ENCODE results near the gene SATB1. TPM values are rescaled to one million over a fixed set of nuclear protein-coding genes. Genes with fewer than 3 reads are reported as not detected.

Gene SATB1
- polyA plus RNA-seq, 3 donors = 5.3 to 14.6 (median 13.8) TPM

DNA sequence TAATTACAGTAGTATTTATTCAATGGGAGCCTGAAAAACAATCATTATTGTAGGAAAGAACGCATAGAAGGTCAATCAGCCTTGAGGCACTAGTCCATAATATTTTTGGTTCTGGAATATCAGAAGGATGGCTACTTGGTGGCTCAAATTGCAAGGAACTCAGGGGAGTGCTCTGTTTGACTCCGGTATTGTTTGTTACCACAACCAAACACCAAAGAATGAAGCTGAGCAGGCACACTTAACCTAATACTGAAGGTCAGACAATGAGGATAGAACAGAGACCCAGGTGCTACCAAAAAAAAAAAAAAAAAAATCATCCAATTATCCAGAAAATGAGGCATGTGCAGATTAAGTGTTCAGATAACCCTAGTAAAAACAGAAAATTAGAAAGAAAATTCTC is 11.1 kb upstream of the SATB1 start:
- 81 to 89% (median 87%) methylated on average over 2 of the region's 2 CpGs for WGBS, 3 donors
- no peak overlapping the region for H3K27ac ChIP-seq (ENCODE audit: low read depth, low read length)

DNA sequence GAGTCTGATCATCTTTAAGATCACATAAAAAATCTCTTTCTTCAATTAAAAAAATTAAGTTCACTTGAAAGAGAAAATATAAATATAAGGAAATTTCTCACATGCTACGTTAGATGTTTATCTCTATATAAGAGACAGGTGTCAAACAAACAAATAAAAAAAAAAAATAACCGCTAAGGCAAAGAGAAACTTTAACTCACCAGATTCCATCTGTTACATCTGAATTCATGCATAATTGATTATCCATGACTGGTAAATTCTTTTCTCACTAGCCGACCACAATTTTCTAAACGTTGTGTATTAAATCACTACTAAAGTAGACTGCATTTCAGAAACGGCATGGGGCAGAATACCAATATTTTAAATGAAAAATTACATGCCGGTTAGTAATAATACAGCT is 9.6 kb upstream of the SATB1 start:
- WGBS, 3 donors = 78 to 87% (median 81%) methylated on average over 6 of the region's 6 CpGs
- no peak overlapping the region for H3K27ac ChIP-seq (ENCODE audit: low read depth, low read length)

DNA sequence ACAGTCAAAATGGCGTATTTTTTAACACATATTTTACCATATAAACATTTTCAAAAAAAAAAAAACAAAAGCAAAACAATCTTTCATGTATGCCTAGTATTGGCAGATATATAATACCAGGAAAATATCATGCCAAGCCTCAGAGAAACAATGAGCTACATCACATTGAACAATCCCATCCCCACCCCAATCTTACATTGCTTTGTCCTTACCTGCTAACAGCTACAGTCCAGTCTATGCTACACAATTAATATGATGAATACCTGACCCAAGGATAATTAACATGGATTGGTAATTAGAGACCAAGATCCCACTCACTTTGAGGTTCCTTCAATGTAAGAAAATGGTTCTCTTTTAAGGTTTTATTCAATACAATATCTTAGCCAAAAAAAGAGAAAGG is 7.6 kb upstream of the SATB1 start:
- no peak overlapping the region for H3K27ac ChIP-seq (ENCODE audit: low read depth, low read length)
- WGBS, 3 donors = 81 to 96% (median 83%) methylated on average over 1 of the region's 1 CpG

DNA sequence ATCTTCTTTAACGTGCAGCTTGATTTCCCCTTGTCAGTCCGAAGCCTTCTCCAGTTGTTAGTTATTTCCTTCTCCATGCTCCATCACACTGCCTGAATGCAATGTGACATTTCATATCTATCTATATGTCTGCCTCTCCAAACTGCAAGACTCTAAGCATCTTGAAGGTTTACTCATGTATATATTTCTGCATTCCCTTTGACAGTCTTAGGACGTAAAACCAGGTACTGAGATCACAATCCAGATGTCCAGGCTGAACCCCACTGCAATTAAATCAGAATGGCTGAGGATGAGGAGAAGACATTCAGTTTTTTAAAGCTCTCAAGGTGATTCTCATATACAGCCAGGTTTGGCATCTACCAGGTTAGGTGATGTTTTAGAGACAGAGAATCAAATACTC is 6.1 kb upstream of the SATB1 start:
- H3K27ac ChIP-seq (ENCODE audit: low read depth, low read length) = no peak overlapping the region
- WGBS, 3 donors = 64 to 74% (median 65%) methylated on average over 3 of the region's 3 CpGs

DNA sequence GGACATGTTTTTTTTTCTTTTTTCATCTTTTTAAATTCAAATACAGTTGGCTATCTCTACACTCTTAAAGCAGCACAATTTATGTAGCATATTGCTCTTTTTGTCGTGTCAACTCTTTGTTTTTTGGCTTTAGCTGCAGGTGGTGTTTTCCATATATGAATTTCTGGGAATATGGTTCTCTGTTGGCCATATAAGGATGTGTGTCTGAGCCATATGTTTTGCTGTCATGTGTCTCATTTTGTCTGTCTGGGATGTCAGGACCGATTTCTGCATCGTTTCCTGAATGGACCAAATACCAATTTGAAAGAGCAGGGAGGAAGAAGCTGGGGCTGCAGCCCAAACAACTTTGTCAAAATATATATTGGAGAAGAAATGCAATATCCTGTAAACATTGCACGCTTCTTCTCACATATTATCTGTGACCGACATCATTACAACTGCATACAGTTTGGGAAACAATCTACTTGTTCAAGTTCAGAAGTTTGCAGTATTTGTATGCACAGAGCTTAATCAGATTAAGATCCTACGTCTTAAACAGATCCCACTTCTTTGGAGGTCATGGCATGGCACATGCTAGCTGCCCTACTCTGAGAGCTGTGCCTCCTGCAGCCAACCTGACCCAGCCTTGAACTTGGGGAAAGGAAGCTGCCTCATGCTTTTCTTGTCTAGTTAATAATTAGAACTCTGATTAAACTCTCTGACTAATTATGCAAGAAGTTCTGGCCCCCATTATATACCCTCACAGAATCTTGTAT is 4.0 kb upstream of the SATB1 start:
- WGBS, 3 donors = 50 to 68% (median 55%) methylated on average over 6 of the region's 6 CpGs

DNA sequence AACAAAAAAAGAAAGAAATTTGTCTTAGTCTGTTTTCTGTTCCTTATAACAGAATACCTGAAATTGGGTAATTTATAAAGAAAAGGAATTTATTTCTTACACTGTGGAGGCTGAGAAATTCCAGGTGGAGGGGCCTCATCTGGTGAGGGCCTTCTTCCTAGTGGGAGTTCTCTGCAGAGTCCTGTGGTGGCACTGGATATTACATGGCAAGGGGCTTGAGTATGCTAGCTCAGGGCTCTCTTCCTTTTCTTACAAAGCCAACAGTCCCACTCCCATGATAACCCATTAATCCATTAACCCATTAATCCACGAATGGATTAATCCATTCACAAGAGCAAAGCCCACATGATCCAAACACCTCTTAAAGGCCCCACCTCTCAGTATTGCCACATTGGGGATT is 2.9 kb upstream of the SATB1 start:
- H3K27ac ChIP-seq (ENCODE audit: low read depth, low read length) = no peak overlapping the region
- 67 to 82% (median 68%) methylated on average over 1 of the region's 1 CpG for WGBS, 3 donors

More for the DNA sequence above, 4.0 kb upstream of the SATB1 start:
- H3K27ac ChIP-seq (ENCODE audit: low read depth, low read length) = no peak overlapping the region

DNA sequence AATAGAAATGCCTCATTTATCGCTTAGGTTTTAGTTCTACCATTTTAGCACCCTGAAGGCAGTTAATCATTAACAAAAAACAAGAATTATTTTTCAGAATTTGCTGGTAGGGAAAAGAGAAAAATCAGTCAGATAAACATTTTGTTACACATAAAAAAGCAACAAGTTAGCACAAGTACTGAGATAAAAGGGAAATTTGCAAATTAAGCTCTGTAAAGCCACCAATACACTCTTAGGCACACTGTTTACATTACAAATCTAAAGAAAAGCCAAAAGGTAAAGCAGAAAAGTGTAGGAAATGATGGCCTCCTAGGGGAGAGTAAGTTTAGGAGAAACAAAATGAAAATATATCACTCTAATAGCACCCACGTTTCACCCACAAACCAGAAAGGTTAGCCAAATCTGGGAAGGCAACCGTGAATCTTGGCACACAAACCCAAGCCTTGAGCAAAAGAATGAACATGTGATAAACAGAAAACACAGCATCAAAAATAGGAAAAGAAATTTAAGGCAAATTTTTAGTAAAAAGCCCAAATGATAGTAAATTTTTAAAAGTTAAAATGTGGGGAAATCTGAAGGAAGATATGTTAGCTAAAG is 1.6 kb upstream of the SATB1 start:
- WGBS, 3 donors = 17 to 51% (median 46%) methylated on average over 3 of the region's 3 CpGs
- H3K27ac ChIP-seq (ENCODE audit: low read depth, low read length) = no peak overlapping the region

DNA sequence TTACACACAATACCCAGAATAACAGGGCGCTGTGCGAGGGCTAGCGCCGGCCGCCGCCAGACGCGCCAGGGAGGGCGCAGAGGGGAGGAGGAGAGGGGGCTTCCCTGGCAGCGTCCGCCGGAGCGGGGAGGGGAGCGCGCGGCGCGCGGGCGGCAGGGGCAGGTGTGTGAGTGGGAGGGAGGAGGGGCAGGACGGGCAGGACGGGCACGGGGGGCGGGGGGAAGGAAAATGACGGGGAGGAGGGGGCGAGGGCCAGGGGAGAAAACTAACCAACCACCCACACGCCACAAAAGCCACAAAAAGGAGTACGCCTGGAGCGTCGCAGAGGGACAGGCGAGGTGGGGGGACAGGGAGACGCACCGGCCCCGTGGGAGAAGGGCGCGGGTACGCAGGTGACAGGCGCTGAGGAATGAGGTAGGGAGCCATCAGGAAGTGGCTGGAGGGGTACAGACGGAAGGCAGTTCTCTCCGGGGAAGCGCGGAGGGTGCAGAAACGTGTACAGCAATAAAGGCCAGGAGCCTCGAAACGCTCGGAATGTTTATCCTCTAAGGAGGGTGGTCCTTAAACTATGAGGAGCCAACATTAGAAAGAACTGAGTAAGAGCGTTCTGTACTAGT is 610 bp upstream of the SATB1 start:
- H3K27ac ChIP-seq (ENCODE audit: low read depth, low read length) = no peak overlapping the region
- 1% methylated on average over 42 to 47 of the region's 47 CpGs for WGBS, 3 donors

DNA sequence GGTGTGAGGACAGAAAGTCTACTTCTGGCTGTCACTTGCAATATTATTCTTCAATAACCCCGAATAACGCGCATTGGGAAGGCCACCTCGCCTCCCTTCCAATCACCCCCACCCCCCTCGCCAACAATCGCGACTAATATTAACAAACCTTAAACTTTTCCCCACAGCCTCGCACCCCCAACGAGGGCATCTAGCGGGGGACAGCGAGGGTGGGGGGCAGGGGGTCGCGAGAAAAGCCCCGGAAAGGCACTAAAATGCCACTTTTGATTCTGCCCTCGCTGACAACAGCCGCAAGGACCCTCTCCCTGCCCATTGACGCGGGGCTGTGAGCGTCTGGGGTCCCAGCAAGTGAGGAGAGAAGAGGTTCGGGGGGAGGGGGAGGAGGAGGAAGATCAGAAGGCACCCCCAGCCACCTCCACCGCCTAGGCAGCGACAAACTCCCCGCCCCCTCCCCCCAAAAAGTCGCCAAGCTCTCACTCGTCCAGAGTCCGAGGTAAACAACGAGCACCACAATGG is 868 bp downstream of the SATB1 start:
- WGBS, 3 donors = 0 to 1% (median 1%) methylated on average over 26 to 27 of the region's 27 CpGs
- no peak overlapping the region for H3K27ac ChIP-seq (ENCODE audit: low read depth, low read length)

DNA sequence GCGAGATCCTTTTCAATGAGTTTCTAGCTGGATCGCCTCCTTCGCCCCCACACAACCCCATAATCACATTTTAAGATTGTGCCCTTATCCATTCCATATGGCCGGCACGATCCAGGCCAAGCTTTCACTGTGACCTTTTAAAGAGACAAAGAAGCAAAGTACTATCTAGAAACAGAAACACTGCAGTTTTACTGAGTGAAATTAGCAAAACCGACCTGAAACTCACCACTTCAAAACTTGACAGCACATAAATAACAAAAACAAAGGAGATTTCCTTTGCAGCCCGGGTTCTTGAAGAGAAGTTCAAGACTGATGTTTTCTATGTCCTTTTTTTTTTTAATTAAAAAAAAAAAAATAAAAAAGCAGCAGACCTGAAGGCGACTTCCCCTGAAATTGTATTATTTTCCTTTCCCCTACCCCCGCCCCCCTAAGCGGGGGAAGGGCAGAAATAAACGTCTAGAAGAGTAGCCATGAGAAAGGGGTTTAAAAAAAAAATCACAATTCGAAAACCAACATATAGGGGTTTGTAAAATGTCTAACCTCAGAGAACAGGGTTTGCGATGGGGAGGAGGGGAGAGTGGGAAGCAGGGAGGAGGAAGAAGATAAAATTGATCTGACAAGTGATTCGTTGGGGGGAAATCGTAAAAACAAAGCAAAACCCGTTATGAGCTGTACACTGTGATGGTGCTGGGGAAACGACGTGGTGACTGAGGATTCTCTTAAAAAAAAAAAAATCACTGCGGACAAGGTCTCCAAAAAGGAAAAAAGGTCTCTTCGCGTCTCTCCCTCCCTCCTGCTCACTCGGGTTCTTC is 1.5 kb downstream of the SATB1 start:
- H3K27ac ChIP-seq (ENCODE audit: low read depth, low read length) = no peak overlapping the region
- WGBS, 3 donors = 2 to 4% (median 4%) methylated on average over 22 of the region's 22 CpGs

DNA sequence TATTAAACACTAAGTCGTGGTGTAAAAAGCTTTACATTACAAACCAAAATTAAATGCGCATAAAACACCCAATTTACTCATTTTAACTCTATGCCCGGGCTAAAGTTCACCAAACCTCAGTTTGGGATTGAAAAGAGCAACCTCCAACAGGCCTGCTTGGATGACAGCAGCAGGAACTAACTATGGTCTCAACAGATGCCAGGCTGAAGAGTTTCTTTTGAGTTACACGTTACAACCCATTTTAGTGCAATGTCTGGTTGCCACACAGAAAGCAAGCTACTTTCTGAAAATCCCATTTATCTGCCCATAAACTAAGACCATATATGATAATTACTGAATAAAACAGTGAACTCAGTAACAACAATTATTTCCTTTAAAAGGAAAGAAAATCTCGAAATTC is 2.2 kb downstream of the SATB1 start:
- WGBS, 3 donors = 23 to 41% (median 41%) methylated on average over 5 of the region's 5 CpGs
- H3K27ac ChIP-seq (ENCODE audit: low read depth, low read length) = no peak overlapping the region

DNA sequence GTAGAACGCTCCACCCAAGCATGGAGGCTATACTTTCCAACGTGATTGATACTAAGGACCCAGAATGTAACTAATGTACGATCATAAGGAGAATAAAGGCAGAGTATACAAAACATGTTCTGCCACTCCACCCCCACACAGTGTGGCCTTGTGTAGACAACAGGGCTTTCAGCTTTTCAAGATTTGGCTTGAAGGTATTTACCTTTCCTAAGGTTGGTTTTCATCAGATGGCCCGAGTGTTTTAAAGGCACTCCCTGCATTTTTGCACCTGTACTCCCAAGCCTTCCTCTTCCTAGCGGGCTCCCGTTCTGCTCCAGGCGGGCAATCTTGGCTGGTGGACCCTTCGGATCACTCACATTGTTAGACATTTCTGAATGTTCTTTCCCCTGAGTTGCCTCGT is 4.6 kb downstream of the SATB1 start:
- WGBS, 3 donors = 85 to 95% (median 94%) methylated on average over 9 of the region's 9 CpGs
- H3K27ac ChIP-seq (ENCODE audit: low read depth, low read length) = no peak overlapping the region

DNA sequence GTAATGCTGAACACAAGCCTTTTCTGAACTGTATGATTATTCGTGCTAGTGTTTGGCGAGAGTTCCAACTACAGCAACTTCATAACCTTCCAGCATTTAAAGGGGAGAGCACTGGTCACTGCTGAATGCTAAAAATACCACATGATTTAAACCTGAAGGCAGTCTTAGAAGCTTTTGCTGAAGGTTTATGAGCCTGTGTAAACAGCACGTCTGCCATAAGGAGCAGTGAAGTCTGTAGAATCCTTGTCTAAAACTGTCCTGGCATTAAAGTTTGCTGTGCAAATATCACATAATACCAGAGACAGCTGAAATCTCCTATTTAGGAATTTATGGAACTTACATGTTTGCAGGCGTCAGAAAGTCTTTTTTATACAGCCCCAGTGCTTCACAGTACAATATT is 5.9 kb downstream of the SATB1 start:
- 49 to 79% (median 76%) methylated on average over 4 of the region's 4 CpGs for WGBS, 3 donors

DNA sequence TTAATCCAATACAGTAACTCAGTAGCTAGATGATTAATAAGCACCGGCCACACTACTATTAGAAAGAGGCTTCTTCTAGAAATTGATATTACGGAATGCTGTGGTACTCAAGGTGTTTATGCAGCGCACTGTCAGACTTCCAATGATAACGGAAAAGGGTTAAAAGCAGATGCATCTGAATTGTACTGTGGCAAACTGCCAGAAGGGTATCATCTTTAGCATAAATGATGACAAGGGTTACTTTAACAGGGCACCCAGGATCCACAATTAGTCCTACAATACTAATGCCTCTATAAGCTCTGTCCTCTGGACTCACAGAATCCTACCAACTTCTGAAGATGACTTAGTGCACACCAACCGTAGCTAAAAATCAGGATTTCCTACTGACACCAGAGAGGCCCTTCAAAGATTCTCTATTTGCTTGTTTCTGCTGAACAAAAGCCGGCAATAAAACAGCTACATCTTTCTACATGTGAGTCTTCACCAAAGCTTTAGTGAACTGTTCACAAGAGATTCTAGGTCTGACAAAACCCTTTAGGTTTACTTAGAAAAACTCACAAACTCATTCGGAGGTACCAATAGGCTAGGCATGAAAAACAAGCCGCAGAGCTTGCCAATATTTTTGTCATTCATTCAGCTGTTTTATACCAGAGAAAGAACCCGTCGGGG is 7.1 kb downstream of the SATB1 start:
- no peak overlapping the region for H3K27ac ChIP-seq (ENCODE audit: low read depth, low read length)
- WGBS, 3 donors = 86 to 94% (median 90%) methylated on average over 10 of the region's 10 CpGs

More for the DNA sequence above, 5.9 kb downstream of the SATB1 start:
- no peak overlapping the region for H3K27ac ChIP-seq (ENCODE audit: low read depth, low read length)

DNA sequence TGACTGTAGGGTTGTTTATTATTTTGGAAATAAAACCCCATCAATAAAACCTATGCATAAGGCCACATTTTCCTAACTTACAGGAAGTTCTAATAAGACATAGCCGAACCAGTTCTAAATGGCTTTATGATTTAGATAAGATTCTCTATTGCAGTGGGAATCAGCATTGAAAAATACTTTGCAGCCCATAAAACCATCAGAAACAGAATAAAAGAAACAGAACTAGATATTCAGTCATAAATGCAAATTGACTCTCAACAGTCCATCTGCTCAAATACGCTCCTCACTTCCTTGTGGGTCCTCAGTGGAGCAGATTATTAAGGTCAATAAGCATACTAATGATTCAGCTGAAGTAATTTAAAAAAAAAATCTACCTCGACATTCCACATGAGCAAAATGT is 8.8 kb downstream of the SATB1 start:
- no peak overlapping the region for H3K27ac ChIP-seq (ENCODE audit: low read depth, low read length)
- 71 to 90% (median 89%) methylated on average over 3 of the region's 3 CpGs for WGBS, 3 donors

DNA sequence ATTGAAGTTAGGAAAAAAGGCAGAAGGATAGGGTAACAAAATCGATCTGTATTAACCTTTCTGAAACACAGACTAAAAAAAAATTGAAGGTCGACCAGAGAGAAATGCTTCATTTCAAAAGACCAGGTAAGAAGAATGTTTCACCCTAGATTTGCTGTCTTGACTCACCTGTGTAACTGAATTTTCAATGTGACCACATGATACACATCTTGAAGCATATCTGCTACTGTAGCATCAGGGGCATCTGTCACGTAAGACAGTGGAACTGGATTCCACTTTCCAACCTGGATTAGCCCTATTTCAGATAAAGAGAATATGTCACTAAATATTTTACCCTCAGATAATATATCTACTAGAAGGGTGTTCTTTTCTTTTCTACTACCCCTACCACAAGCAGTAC is 9.3 kb downstream of the SATB1 start:
- 84 to 94% (median 92%) methylated on average over 3 of the region's 3 CpGs for WGBS, 3 donors
- H3K27ac ChIP-seq (ENCODE audit: low read depth, low read length) = no peak overlapping the region

DNA sequence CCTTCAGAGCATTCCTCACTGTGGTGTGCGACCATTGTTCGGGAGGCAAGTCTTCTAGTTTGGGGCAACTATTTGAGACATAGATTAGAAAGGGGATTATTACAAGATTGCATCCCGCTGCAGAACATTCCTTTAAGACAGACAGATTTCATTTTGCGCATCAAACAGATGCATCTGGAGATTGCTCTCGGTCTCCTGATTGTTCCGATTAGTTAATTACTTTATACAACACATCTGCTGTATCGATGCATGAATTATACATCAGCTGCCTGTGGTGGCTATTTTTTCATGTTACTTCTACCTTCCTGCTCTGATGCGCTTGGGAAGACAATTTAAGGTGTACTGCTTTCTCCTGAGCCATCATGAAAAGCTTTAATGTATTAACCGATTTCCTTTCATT is 10.0 kb downstream of the SATB1 start:
- H3K27ac ChIP-seq (ENCODE audit: low read depth, low read length) = no peak overlapping the region
- 96% methylated on average over 9 of the region's 9 CpGs for WGBS, 3 donors

DNA sequence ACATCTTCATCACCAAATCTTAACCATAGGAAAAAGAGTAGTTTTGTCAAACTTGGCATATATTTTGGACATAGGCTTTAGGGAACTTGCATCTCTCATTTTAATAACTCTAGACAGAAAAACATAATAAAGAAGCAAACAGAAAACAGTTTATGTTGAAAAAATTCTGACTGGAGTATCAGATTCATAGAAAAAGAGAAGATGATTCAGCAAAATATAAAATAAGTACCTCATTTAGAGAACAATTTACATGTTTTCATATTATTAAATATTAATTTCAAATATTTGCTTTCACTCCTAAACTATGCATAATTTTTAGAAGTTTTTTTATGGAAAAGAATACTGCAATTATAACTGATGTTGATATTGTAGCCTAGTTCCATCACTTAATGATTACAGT is 12.5 kb downstream of the SATB1 start:
- no peak overlapping the region for H3K27ac ChIP-seq (ENCODE audit: low read depth, low read length)

Data from adipose tissue (tissue), 3 donors.